Liver (tissue), 9 donors: Measurements from ENCODE around the gene SERPINB1. TPM values are rescaled to one million over a fixed set of nuclear protein-coding genes. Genes with fewer than 3 reads are reported as not detected.

Experiments
- DNase-seq: peaks from one replicate; pipeline ENCODE4 v3.0.0-alpha.2; 2017; ENCODE audit warnings: low spot score
- H3K27ac ChIP-seq, 2 donors: one replicate each; pipeline ENCODE4 v1.7.0; 2013; ENCODE audit warnings: inconsistent platforms in 2 of 2, low read length in 2 of 2, control low read depth in 1 of 2, low read depth in 1 of 2, mild to moderate bottlenecking in 1 of 2
- H3K27me3 ChIP-seq, 4 donors: one replicate each; pipeline versions ENCODE4 v1.6.1 to v1.7.0; 2013; ENCODE audit warnings: low read length in 3 of 4, inconsistent platforms in 1 of 4, mild to moderate bottlenecking in 1 of 4, moderate library complexity in 1 of 4; ENCODE audit not compliant: control insufficient read depth in 4 of 4, insufficient read depth in 4 of 4
- H3K36me3 ChIP-seq, 4 donors: one replicate each; pipeline versions ENCODE4 v1.6.1 to v1.7.0; 2013; ENCODE audit warnings: low read length in 3 of 4, mild to moderate bottlenecking in 3 of 4, low read depth in 1 of 4, moderate library complexity in 1 of 4; ENCODE audit not compliant: control insufficient read depth in 4 of 4, insufficient read depth in 3 of 4
- H3K4me1 ChIP-seq, 4 donors: one replicate each; pipeline versions ENCODE4 v1.6.1 to v1.7.0; 2013; ENCODE audit warnings: low read length in 3 of 4, mild to moderate bottlenecking in 3 of 4, moderate library complexity in 1 of 4; ENCODE audit not compliant: control insufficient read depth in 4 of 4, insufficient read depth in 4 of 4
- H3K4me3 ChIP-seq, 3 donors: one replicate each; pipeline versions ENCODE4 v1.6.1 to v1.7.0; 2013; ENCODE audit warnings: low read length in 3 of 3, control low read depth in 1 of 3, low read depth in 1 of 3, mild to moderate bottlenecking in 1 of 3
- H3K9ac ChIP-seq, 2 donors: one replicate each; pipeline ENCODE4 v1.7.0; 2013; ENCODE audit warnings: low read length in 2 of 2, mild to moderate bottlenecking in 2 of 2, moderate library complexity in 2 of 2, control low read depth in 1 of 2, low read depth in 1 of 2
- H3K9me3 ChIP-seq, 4 donors: one replicate each; pipeline versions ENCODE4 v1.6.1 to v1.7.0; 2013; ENCODE audit warnings: low read length in 3 of 4; ENCODE audit not compliant: control insufficient read depth in 4 of 4
- ATF3 ChIP-seq: IDR thresholded peaks from 2 replicates; pipeline ENCODE4 v1.6.1; 2016; ENCODE audit warnings: antibody characterized with exemption
- CTCF ChIP-seq: fragments of 150-350 bp; IDR thresholded peaks from 2 replicates; pipeline ENCODE4 v1.5.1; 2017; ENCODE audit warnings: improper control_type of control experiment, low read depth, low read length; ENCODE audit not compliant: missing input control
- EGR1 ChIP-seq, 2 donors: IDR thresholded peaks; 2 replicates each; pipeline ENCODE4 v1.6.1; 2016 to 2018; ENCODE audit warnings: antibody characterized with exemption in 2 of 2, low read depth in 2 of 2
- FOXA1 ChIP-seq: IDR thresholded peaks from 2 replicates; pipeline ENCODE4 v1.6.1; 2016; ENCODE audit warnings: antibody characterized with exemption
- FOXA2 ChIP-seq: IDR thresholded peaks from 2 replicates; pipeline ENCODE4 v1.6.1; 2016; ENCODE audit warnings: antibody characterized with exemption
- GABPA ChIP-seq, 2 donors: IDR thresholded peaks in 1 of 2; conservative IDR thresholded peaks in 1 of 2; 2 replicates each; pipeline ENCODE4 v1.6.1; 2016; ENCODE audit warnings: antibody characterized with exemption in 2 of 2, mild to moderate bottlenecking in 1 of 2, moderate library complexity in 1 of 2
- HNF4A ChIP-seq, 2 donors: conservative IDR thresholded peaks; 2 replicates each; pipeline ENCODE4 v1.6.1; 2016; ENCODE audit warnings: antibody characterized with exemption in 2 of 2, mild to moderate bottlenecking in 2 of 2
- HNF4G ChIP-seq: IDR thresholded peaks from 2 replicates; pipeline ENCODE4 v1.6.1; 2016; ENCODE audit warnings: antibody characterized with exemption
- JUND ChIP-seq, 2 donors: IDR thresholded peaks; 2 replicates each; pipeline ENCODE4 v1.6.1; 2016; ENCODE audit warnings: antibody characterized with exemption in 2 of 2
- MAX ChIP-seq: IDR thresholded peaks from 2 replicates; pipeline ENCODE4 v1.6.1; 2016; ENCODE audit warnings: antibody characterized with exemption
- NR2F2 ChIP-seq: IDR thresholded peaks from 2 replicates; pipeline ENCODE4 v1.6.1; 2016; ENCODE audit warnings: antibody characterized with exemption
- RAD21 ChIP-seq, 2 donors: IDR thresholded peaks; 2 replicates each; pipeline ENCODE4 v1.6.1; 2016; ENCODE audit warnings: antibody characterized with exemption in 2 of 2, mild to moderate bottlenecking in 2 of 2
- REST ChIP-seq: IDR thresholded peaks from 2 replicates; pipeline ENCODE4 v1.6.1; 2016; ENCODE audit warnings: antibody characterized with exemption, mild to moderate bottlenecking
- RXRA ChIP-seq, 2 donors: IDR thresholded peaks; 2 replicates each; pipeline ENCODE4 v1.6.1; 2017 to 2018; ENCODE audit warnings: antibody characterized with exemption in 2 of 2, mild to moderate bottlenecking in 1 of 2
- SP1 ChIP-seq: IDR thresholded peaks from 2 replicates; pipeline ENCODE4 v1.6.1; 2018; ENCODE audit warnings: antibody characterized with exemption, mild to moderate bottlenecking
- TAF1 ChIP-seq: conservative IDR thresholded peaks from 2 replicates; pipeline ENCODE4 v1.6.1; 2016; ENCODE audit warnings: antibody characterized with exemption, mild to moderate bottlenecking
- YY1 ChIP-seq: IDR thresholded peaks from 2 replicates; pipeline ENCODE4 v1.6.1; 2016; ENCODE audit warnings: antibody characterized with exemption, mild to moderate bottlenecking
- ZBTB33 ChIP-seq: IDR thresholded peaks from 2 replicates; pipeline ENCODE4 v1.6.1; 2016; ENCODE audit warnings: antibody characterized with exemption
- WGBS: extraction: QIAGEN DNeasy Blood & Tissue Kit; methylation state at CpG from one replicate; pipeline ENCODE4 v1.1.7; 2013; 5-methylcytosine and 5-hydroxymethylcytosine counted together
- polyA plus RNA-seq, 2 donors: library from polyadenylated mRNA; stranded (reverse) in 1 of 2; unstranded in 1 of 2; fragments of 200-250 nt in 1 of 2; fragments of >200 nt in 1 of 2; fragmentation: Nextera tagmentation in 1 of 2; extraction: Ambion mirVana in 1 of 2; gene quantifications; one replicate each; pipeline versions ENCODE4 v1.2.1 to v1.2.3, GENCODE V29; 2013 to 2015
- total RNA-seq, 2 donors: library from RNA; depleted of rRNA; stranded (reverse); fragments of >200 nt; gene quantifications; one replicate each; pipeline ENCODE4 v1.2.3, GENCODE V29; 2014
- donor health status: healthy.
- donor health status: healthy.
- donor health status: healthy.
- donor health status: healthy.
- donor health status: healthy.

Gene SERPINB1
- total and polyA plus RNA-seq, 4 donors, result 12.5 to 34.3 (median 18.6) TPM

- H3K27ac ChIP-seq, result no peak overlapping the region
- H3K9me3 ChIP-seq, result no peaks in the 10 kb centered on the region
- no peak overlapping the region for H3K4me3 ChIP-seq
- no peak for DNase-seq
- no peak overlapping the region for H3K9ac ChIP-seq
- WGBS, result 95% methylated on average over 14 of the region's 14 CpGs
- no peaks in the 10 kb centered on the region for H3K27me3 ChIP-seq
- TF ChIP-seq TAF1 (no peak), HNF4G (no peak), ZBTB33 (no peak), RAD21 (IDR thresholded peaks at IDR 0.05) (no peak), CTCF (no peak), NR2F2 (no peak), HNF4A (conservative IDR thresholded peaks at IDR 0.05) (no peak), YY1 (no peak), RXRA (IDR thresholded peaks at IDR 0.05) (no peak), ATF3 (no peak), MAX (no peak), GABPA (IDR thresholded peaks at IDR 0.05 in 1 of 2, conservative IDR thresholded peaks at IDR 0.05 in 1 of 2) (no peak), FOXA2 (no peak), REST (no peak), SP1 (no peak), JUND (IDR thresholded peaks at IDR 0.05) (no peak), FOXA1 (no peak), EGR1 (IDR thresholded peaks at IDR 0.05; ENCODE audit: low read depth in 2 of 2) (no peak)
- no peaks in the 10 kb centered on the region for H3K36me3 ChIP-seq
- peaks cover 0 to 2% (median 0%) of the 10 kb centered on the region in 4 donors for H3K4me1 ChIP-seq
These were observed 36.6 kb downstream of the SERPINB1 start for GRCh38 chr6:2805031-2805430.
